Adrenal gland (tissue), 5 donors: ENCODE results near the gene PAOX.

Experiments used
- POLR2A ChIP-seq, 2 donors: fragments of 450-650 bp; IDR thresholded peaks; one replicate each; pipeline ENCODE4 v1.6.1; 2017; ENCODE audit warnings: antibody characterized with exemption in 2 of 2, mild to moderate bottlenecking in 2 of 2, moderate library complexity in 1 of 2
- TF ChIP-seq, protein P1 (sequence below), 6 experiments: fragments of 450-650 bp in 4 of 6; fragments of 200-600 bp in 2 of 6; sonication (generic) in 1 of 6; IDR thresholded peaks; 1 replicate in 5 of 6; 2 replicates in 1 of 6; pipeline versions ENCODE4 v1.5.1 to v1.8.0; 2016 to 2021; ENCODE audit warnings: antibody characterized with exemption in 6 of 6, mild to moderate bottlenecking in 2 of 6, moderate library complexity in 1 of 6
- donor health status: DM: no; HTN: no; CAD: no.

GRCh38 chr10:133397938-133398337, 18.9 kb downstream of the PAOX start:
- TF ChIP-seq POLR2A (IDR thresholded peaks at IDR 0.05) = no peak
- TF ChIP-seq, protein P1, sequence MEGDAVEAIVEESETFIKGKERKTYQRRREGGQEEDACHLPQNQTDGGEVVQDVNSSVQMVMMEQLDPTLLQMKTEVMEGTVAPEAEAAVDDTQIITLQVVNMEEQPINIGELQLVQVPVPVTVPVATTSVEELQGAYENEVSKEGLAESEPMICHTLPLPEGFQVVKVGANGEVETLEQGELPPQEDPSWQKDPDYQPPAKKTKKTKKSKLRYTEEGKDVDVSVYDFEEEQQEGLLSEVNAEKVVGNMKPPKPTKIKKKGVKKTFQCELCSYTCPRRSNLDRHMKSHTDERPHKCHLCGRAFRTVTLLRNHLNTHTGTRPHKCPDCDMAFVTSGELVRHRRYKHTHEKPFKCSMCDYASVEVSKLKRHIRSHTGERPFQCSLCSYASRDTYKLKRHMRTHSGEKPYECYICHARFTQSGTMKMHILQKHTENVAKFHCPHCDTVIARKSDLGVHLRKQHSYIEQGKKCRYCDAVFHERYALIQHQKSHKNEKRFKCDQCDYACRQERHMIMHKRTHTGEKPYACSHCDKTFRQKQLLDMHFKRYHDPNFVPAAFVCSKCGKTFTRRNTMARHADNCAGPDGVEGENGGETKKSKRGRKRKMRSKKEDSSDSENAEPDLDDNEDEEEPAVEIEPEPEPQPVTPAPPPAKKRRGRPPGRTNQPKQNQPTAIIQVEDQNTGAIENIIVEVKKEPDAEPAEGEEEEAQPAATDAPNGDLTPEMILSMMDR (IDR thresholded peaks at IDR 0.05) = no peak
